ENCODE data around the gene AFF1. TPM values are rescaled to one million over a fixed set of nuclear protein-coding genes. Genes with fewer than 3 reads are reported as not detected.

Gene AFF1
- total RNA-seq, 1 experiment from 2014 or later, result 93.4 TPM

DNA sequence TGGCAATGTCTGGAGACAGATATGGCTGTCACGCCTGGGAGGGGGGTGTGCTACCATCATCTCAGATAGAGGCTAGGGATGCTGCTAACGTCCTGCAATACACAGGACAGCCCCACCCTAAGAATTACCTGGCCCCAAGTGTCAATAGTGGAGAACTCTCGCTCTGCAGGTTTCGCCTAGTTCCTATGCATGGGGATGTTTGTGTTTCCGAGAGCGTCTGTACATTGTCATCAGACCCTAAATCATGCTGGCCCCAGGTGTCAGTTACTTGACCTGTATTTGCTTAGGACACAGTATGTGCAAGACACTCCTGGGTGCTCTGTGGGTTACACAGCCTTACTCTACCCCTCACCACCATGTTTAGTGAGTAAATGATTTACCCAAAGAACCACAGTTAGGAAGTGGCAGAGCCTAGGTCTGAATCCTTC, 90.8 kb downstream of the AFF1 start (continued):
- TF ChIP-seq SMAD3 (CRISPR knock-in tag; IDR thresholded peaks at IDR 0.05; ENCODE audit: borderline replicate concordance) (no peak), RORB (CRISPR knock-in tag; IDR thresholded peaks at IDR 0.05) (no peak), AR (CRISPR knock-in tag; IDR thresholded peaks at IDR 0.05) (no peak), TP53 (CRISPR knock-in tag; IDR thresholded peaks at IDR 0.05) (no peak)
- TF ChIP-seq, protein P1, sequence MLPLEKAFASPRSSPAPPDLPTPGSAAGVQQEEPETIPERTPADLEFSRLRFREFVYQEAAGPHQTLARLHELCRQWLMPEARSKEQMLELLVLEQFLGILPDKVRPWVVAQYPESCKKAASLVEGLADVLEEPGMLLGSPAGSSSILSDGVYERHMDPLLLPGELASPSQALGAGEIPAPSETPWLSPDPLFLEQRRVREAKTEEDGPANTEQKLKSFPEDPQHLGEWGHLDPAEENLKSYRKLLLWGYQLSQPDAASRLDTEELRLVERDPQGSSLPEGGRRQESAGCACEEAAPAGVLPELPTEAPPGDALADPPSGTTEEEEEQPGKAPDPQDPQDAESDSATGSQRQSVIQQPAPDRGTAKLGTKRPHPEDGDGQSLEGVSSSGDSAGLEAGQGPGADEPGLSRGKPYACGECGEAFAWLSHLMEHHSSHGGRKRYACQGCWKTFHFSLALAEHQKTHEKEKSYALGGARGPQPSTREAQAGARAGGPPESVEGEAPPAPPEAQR (CRISPR knock-in tag; IDR thresholded peaks at IDR 0.05), result no peak

DNA sequence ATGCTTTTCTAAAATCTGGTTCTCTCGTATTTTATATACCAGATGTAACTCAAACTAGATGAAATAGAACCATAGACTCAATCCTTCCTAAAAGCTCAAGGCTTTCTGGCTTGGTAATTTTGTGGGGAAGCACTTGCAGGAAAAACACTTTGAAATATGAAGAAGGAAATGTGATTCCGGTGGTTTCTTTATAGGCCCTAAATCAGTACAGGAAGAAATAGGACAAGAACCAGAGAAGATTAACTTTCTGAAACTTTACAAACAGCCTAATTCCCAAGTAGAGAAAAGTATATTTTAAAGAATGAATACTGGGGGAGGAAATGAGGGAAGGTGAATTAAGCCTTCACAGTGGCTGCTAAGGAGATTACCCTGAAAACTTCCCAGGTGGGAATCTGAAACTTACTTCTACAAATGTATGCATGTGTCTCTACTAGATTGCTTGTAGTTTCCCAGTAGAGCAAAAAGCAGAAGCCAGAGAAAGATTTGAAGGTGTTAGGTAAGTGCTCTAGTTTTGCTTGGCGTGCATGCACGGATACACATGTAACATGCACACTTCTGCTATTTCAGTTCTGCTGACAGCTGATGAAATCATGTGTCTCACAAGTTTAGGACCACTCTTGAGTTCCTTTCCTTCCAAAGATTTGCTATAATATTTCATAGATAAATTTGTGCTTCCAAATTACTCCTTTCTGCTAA, 92.1 kb downstream of the AFF1 start:
- ChIA-PET CTCF (interaction anchor here (1.2 kb wide), 1 partner anchor 104 kb away, joined by 8 read pairs; no protein-coding TSS in a partner anchor), POLR2A (no interaction called here)
- Mint-ChIP-seq H3K27me3 (ENCODE audit: low read depth) (no peaks in the 10 kb centered on the region), H3K9me3 (no peaks in the 10 kb centered on the region), H3K36me3 (no peaks in the 10 kb centered on the region), H3K27ac (peak overlapping the region; percentile 39), H3K4me3 (no peak overlapping the region), H3K4me1 (peaks cover 45% of the 10 kb centered on the region)
- ATAC-seq (no peak), DNase-seq (ENCODE audit: low spot score) (no peak)
- TF ChIP-seq CBFB (CRISPR knock-in tag; IDR thresholded peaks at IDR 0.05; ENCODE audit: low read depth) (no peak), ATF3 (CRISPR knock-in tag; conservative IDR thresholded peaks at IDR 0.05) (no peak), ZNF263 (CRISPR knock-in tag; IDR thresholded peaks at IDR 0.05; ENCODE audit: low read depth) (no peak), NR1H2 (CRISPR knock-in tag; IDR thresholded peaks at IDR 0.05) (no peak), ZNF396 (CRISPR knock-in tag; IDR thresholded peaks at IDR 0.05; ENCODE audit: borderline replicate concordance) (no peak), MXD4 (CRISPR knock-in tag; IDR thresholded peaks at IDR 0.05; ENCODE audit: borderline replicate concordance) (no peak), USF1 (CRISPR knock-in tag; IDR thresholded peaks at IDR 0.05) (no peak), ZNF671 (CRISPR knock-in tag; IDR thresholded peaks at IDR 0.05) (no peak), NFYB (CRISPR knock-in tag; conservative IDR thresholded peaks at IDR 0.05; ENCODE audit: low read depth) (no peak), ZMAT4 (CRISPR knock-in tag; IDR thresholded peaks at IDR 0.05) (no peak), TEAD4 (CRISPR knock-in tag; IDR thresholded peaks at IDR 0.05) (no peak), AR (CRISPR knock-in tag; IDR thresholded peaks at IDR 0.05) (no peak), CREM (CRISPR knock-in tag; IDR thresholded peaks at IDR 0.05) (no peak), PRRX2 (CRISPR knock-in tag; IDR thresholded peaks at IDR 0.05) (no peak), ZNF219 (CRISPR knock-in tag; IDR thresholded peaks at IDR 0.05; ENCODE audit: borderline replicate concordance) (no peak), HMGA2 (CRISPR knock-in tag; IDR thresholded peaks at IDR 0.05) (no peak)
- TF ChIP-seq, protein P2, sequence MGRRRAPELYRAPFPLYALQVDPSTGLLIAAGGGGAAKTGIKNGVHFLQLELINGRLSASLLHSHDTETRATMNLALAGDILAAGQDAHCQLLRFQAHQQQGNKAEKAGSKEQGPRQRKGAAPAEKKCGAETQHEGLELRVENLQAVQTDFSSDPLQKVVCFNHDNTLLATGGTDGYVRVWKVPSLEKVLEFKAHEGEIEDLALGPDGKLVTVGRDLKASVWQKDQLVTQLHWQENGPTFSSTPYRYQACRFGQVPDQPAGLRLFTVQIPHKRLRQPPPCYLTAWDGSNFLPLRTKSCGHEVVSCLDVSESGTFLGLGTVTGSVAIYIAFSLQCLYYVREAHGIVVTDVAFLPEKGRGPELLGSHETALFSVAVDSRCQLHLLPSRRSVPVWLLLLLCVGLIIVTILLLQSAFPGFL (CRISPR knock-in tag; IDR thresholded peaks at IDR 0.05; ENCODE audit: borderline replicate concordance), result no peak
- TF ChIP-seq, protein P3, sequence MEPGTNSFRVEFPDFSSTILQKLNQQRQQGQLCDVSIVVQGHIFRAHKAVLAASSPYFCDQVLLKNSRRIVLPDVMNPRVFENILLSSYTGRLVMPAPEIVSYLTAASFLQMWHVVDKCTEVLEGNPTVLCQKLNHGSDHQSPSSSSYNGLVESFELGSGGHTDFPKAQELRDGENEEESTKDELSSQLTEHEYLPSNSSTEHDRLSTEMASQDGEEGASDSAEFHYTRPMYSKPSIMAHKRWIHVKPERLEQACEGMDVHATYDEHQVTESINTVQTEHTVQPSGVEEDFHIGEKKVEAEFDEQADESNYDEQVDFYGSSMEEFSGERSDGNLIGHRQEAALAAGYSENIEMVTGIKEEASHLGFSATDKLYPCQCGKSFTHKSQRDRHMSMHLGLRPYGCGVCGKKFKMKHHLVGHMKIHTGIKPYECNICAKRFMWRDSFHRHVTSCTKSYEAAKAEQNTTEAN (CRISPR knock-in tag; IDR thresholded peaks at IDR 0.05), result no peak
- TF ChIP-seq, protein P4, sequence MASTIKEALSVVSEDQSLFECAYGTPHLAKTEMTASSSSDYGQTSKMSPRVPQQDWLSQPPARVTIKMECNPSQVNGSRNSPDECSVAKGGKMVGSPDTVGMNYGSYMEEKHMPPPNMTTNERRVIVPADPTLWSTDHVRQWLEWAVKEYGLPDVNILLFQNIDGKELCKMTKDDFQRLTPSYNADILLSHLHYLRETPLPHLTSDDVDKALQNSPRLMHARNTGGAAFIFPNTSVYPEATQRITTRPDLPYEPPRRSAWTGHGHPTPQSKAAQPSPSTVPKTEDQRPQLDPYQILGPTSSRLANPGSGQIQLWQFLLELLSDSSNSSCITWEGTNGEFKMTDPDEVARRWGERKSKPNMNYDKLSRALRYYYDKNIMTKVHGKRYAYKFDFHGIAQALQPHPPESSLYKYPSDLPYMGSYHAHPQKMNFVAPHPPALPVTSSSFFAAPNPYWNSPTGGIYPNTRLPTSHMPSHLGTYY (CRISPR knock-in tag; IDR thresholded peaks at IDR 0.05), result no peak

All from WTC11 (cell line).